SK-N-SH (cell line): Measurements from ENCODE around the gene TRAPPC8. TPM values are rescaled to one million over a fixed set of nuclear protein-coding genes. Genes with fewer than 3 reads are reported as not detected.

Source experiments
- CTCF ChIA-PET: fragments of 300-600, 350-600 bp; formaldehyde crosslinking; extraction: SDS; loops from one replicate; lab custom pipeline; 2021; lab: Yijun Ruan, JAX
- POLR2A ChIA-PET: fragments of 350-600 bp; sonication (Branson Sonifier 250); formaldehyde crosslinking; extraction: SDS; loops from one replicate; lab custom pipeline; 2020; ENCODE audit warnings: antibody characterized with exemption, inconsistent platforms; lab: Yijun Ruan, JAX
- DNase-seq: peaks from one replicate; pipeline ENCODE4 v3.0.0; 2012
- H2AFZ ChIP-seq: fragments of 200-600 bp; sonication (generic); 2 replicates; pipeline ENCODE4 v1.8.1; 2016; ENCODE audit warnings: antibody characterized with exemption, mild to moderate bottlenecking, low read depth
- H3F3A ChIP-seq: fragments of 200-600 bp; sonication (generic); replicated peaks from 2 replicates; pipeline ENCODE3; 2016; ENCODE audit warnings: antibody characterized with exemption, mild to moderate bottlenecking; ENCODE audit not compliant: insufficient read depth
- H3K27ac ChIP-seq, 2 experiments: fragments of 200-500 bp in 1 of 2; fragments of 200-600 bp in 1 of 2; sonication (Bioruptor generic) in 1 of 2; sonication (generic), shearing (Covaris generic) in 1 of 2; 2 replicates each; pipeline versions ENCODE4 v1.5.1 to v1.6.1; 2014 to 2016; ENCODE audit warnings: low read depth in 2 of 2, inconsistent platforms in 1 of 2, low read length in 1 of 2, mild to moderate bottlenecking in 1 of 2, mixed read lengths in 1 of 2
- H3K27me3 ChIP-seq: fragments of 200-600 bp; sonication (generic), shearing (Covaris generic); 2 replicates; pipeline ENCODE4 v1.6.1; 2016; ENCODE audit warnings: mixed run types; ENCODE audit not compliant: insufficient read depth
- H3K36me3 ChIP-seq, 2 experiments: fragments of 200-500 bp in 1 of 2; fragments of 200-600 bp in 1 of 2; sonication (Bioruptor generic) in 1 of 2; sonication (generic) in 1 of 2; replicated peaks in 1 of 2; 2 replicates each; pipeline versions ENCODE3 to v1.5.1; 2014 to 2016; ENCODE audit warnings: low read length in 1 of 2, mild to moderate bottlenecking in 1 of 2; ENCODE audit not compliant: insufficient read depth in 2 of 2, control insufficient read depth in 1 of 2
- H3K4me1 ChIP-seq, 2 experiments: fragments of 200-500 bp in 1 of 2; fragments of 200-600 bp in 1 of 2; sonication (Bioruptor generic) in 1 of 2; sonication (generic), shearing (Covaris generic) in 1 of 2; 2 replicates each; pipeline versions ENCODE4 v1.5.1 to v1.6.1; 2014 to 2016; ENCODE audit warnings: low read depth in 1 of 2, low read length in 1 of 2, mixed run types in 1 of 2; ENCODE audit not compliant: insufficient read depth in 2 of 2, control insufficient read depth in 1 of 2
- H3K4me2 ChIP-seq: fragments of 200-600 bp; sonication (generic), shearing (Covaris generic); 2 replicates; pipeline ENCODE4 v1.6.1; 2017; ENCODE audit warnings: mixed run types
- H3K4me3 ChIP-seq, 2 experiments: fragments of 200-500 bp in 1 of 2; fragments of 200-600 bp in 1 of 2; sonication (Bioruptor generic) in 1 of 2; sonication (generic), shearing (Covaris generic) in 1 of 2; 2 replicates each; pipeline versions ENCODE4 v1.5.1 to v1.8.1; 2014 to 2016; ENCODE audit warnings: low read depth in 2 of 2, inconsistent platforms in 1 of 2, low read length in 1 of 2, mild to moderate bottlenecking in 1 of 2, mixed read lengths in 1 of 2, moderate library complexity in 1 of 2
- H3K79me2 ChIP-seq: fragments of 200-600 bp; sonication (generic); 2 replicates; pipeline ENCODE4 v1.8.1; 2017; ENCODE audit warnings: mild to moderate bottlenecking; ENCODE audit not compliant: insufficient read depth
- H3K9ac ChIP-seq: fragments of 200-600 bp; sonication (generic); 2 replicates; pipeline ENCODE4 v1.6.1; 2017; ENCODE audit warnings: mixed run types
- H3K9me2 ChIP-seq: fragments of 200-600 bp; sonication (generic); 2 replicates; pipeline ENCODE4 v1.6.1; 2017; ENCODE audit warnings: mixed run types
- H3K9me3 ChIP-seq: fragments of 200-600 bp; sonication (generic); 2 replicates; pipeline ENCODE4 v1.6.1; 2017; ENCODE audit warnings: mixed run types, mild to moderate bottlenecking, moderate library complexity
- H4K20me1 ChIP-seq: fragments of 200-600 bp; sonication (generic); 2 replicates; pipeline ENCODE4 v1.6.1; 2017; ENCODE audit warnings: mild to moderate bottlenecking, mixed run types; ENCODE audit not compliant: insufficient read depth
- EP300 ChIP-seq, 2 experiments: IDR thresholded peaks; 2 replicates each; pipeline versions ENCODE4 v1.4.0 to v1.6.1; 2012; ENCODE audit warnings: borderline replicate concordance in 1 of 2, low read depth in 1 of 2, low read length in 1 of 2
- EZH2phosphoT487 ChIP-seq: fragments of 200-600 bp; sonication (generic); IDR thresholded peaks from 2 replicates; pipeline ENCODE4 v1.6.1; 2017; ENCODE audit warnings: low read depth, mixed run types, mild to moderate bottlenecking, antibody characterized with exemption, moderate library complexity, borderline replicate concordance
- FOSL2 ChIP-seq: IDR thresholded peaks from 2 replicates; pipeline ENCODE4 v1.4.0; 2012; ENCODE audit warnings: low read depth, mild to moderate bottlenecking, moderate library complexity, borderline replicate concordance
- FOXJ3 ChIP-seq: sonication (generic); formaldehyde crosslinking; IDR thresholded peaks from 2 replicates; pipeline ENCODE4 v1.5.1; 2020; ENCODE audit warnings: mild to moderate bottlenecking, missing genetic modification reagents
- FOXM1 ChIP-seq: IDR thresholded peaks from 2 replicates; pipeline ENCODE4 v1.4.0; 2012; ENCODE audit warnings: low read depth, mild to moderate bottlenecking
- GABPA ChIP-seq: IDR thresholded peaks from 2 replicates; pipeline ENCODE4 v1.4.0; 2012; ENCODE audit warnings: low read depth, mild to moderate bottlenecking
- IRF3 ChIP-seq: fragments of 150-350 bp; IDR thresholded peaks from 2 replicates; pipeline ENCODE4 v1.6.1; 2016; ENCODE audit warnings: mild to moderate bottlenecking, low read depth, low read length
- JUND ChIP-seq: IDR thresholded peaks from 2 replicates; pipeline ENCODE4 v1.4.0; 2012
- MAX ChIP-seq: IDR thresholded peaks from 2 replicates; pipeline ENCODE4 v1.4.0; 2012; ENCODE audit warnings: low read depth
- MXI1 ChIP-seq: IDR thresholded peaks from 2 replicates; pipeline ENCODE4 v1.6.1; 2012; ENCODE audit warnings: mild to moderate bottlenecking, low read depth, low read length, improper control_type of control experiment
- NRF1 ChIP-seq: IDR thresholded peaks from 2 replicates; pipeline ENCODE4 v1.6.1; 2012; ENCODE audit warnings: low read depth, mild to moderate bottlenecking, low read length
- POLR2AphosphoS5 ChIP-seq: IDR thresholded peaks from 2 replicates; pipeline ENCODE4 v1.6.1; 2012; ENCODE audit warnings: low read depth, low read length
- REST ChIP-seq: IDR thresholded peaks from 2 replicates; pipeline ENCODE4 v1.6.1; 2012; ENCODE audit warnings: mild to moderate bottlenecking, low read depth, low read length, moderate library complexity
- RFX5 ChIP-seq: IDR thresholded peaks from 2 replicates; pipeline ENCODE4 v1.6.1; 2012; ENCODE audit warnings: mild to moderate bottlenecking, improper control_type of control experiment, low read length
- RXRA ChIP-seq: IDR thresholded peaks from 2 replicates; pipeline ENCODE4 v1.4.0; 2012; ENCODE audit warnings: low read depth, mild to moderate bottlenecking, borderline replicate concordance
- SIN3A ChIP-seq: IDR thresholded peaks from 2 replicates; pipeline ENCODE4 v1.6.1; 2012; ENCODE audit warnings: low read depth, mild to moderate bottlenecking, low read length, moderate library complexity, borderline replicate concordance
- TCF12 ChIP-seq: IDR thresholded peaks from 2 replicates; pipeline ENCODE4 v1.4.0; 2012
- TEAD4 ChIP-seq: IDR thresholded peaks from 2 replicates; pipeline ENCODE4 v1.4.0; 2012; ENCODE audit warnings: mild to moderate bottlenecking, borderline replicate concordance; ENCODE audit not compliant: insufficient read depth
- USF1 ChIP-seq: IDR thresholded peaks from 2 replicates; pipeline ENCODE4 v1.4.0; 2012; ENCODE audit warnings: low read depth, borderline replicate concordance
- USF2 ChIP-seq: fragments of 150-350 bp; IDR thresholded peaks from 2 replicates; pipeline ENCODE4 v1.6.1; 2017; ENCODE audit warnings: antibody characterized with exemption, low read length, low read depth, borderline replicate concordance
- YY1 ChIP-seq: IDR thresholded peaks from 2 replicates; pipeline ENCODE4 v1.4.0; 2012; ENCODE audit warnings: low read depth, mild to moderate bottlenecking
- ZBTB33 ChIP-seq: IDR thresholded peaks from 2 replicates; pipeline ENCODE4 v1.4.0; 2012; ENCODE audit warnings: low read depth, borderline replicate concordance
- WGBS: methylation state at CpG from one replicate; pipeline ENCODE4 v1.1.6; 2017; ENCODE audit warnings: low lambda C conversion rate; 5-methylcytosine and 5-hydroxymethylcytosine counted together
- polyA plus RNA-seq, 3 experiments: library from polyadenylated mRNA; depleted of rRNA; stranded (reverse); fragments of >200 nt; gene quantifications; 2 replicates each; pipeline ENCODE4 v1.2.3, GENCODE V29; 2012

TRAPPC8 gene
- polyA plus RNA-seq, 1 of the 3 experiments (the other 2 are of a cell fraction) = 14.9 TPM

GRCh38 chr18:31837879-31838278, 105.0 kb downstream of the TRAPPC8 start (continued):
- TF ChIP-seq REST (no peak), RFX5 (no peak), TCF12 (no peak), MXI1 (no peak), MAX (no peak)

- Histone ChIP-seq H2AFZ (no peak overlapping the region), H3K27ac (no peak overlapping the region), H3K9me3 (no peaks in the 10 kb centered on the region), H3F3A (no peaks in the 10 kb centered on the region), H3K4me3 (no peak overlapping the region), H3K79me2 (no peaks in the 10 kb centered on the region), H3K4me2 (no peak overlapping the region), H3K36me3 (peaks cover 40 to 50% of the 10 kb centered on the region in 2 experiments), H3K9me2 (no peaks in the 10 kb centered on the region), H3K4me1 (no peaks in the 10 kb centered on the region; a peak in 2 of 4 replicates), H3K9ac (no peak overlapping the region), H4K20me1 (no peaks in the 10 kb centered on the region), H3K27me3 (no peaks in the 10 kb centered on the region)
- ChIA-PET CTCF (interaction anchor here (0.8 kb wide), 1 partner anchor 279 kb away, joined by 3 read pairs; no protein-coding TSS in a partner anchor), POLR2A (no interaction called here)
- 92% methylated on average over 4 of the region's 4 CpGs for WGBS
- TF ChIP-seq POLR2AphosphoS5 (no peak), ZBTB33 (no peak), FOXM1 (no peak), IRF3 (no peak), EZH2phosphoT487 (no peak), JUND (no peak), EP300 (IDR thresholded peaks at IDR 0.05; ENCODE audit: borderline replicate concordance in 1 of 2, low read depth in 1 of 2, low read length in 1 of 2) (no peak), RXRA (no peak), RFX5 (no peak), FOXJ3 (CRISPR knock-in tag) (no peak), TCF12 (no peak), USF2 (no peak), GABPA (no peak), MAX (no peak), FOSL2 (no peak), TEAD4 (no peak), SIN3A (no peak), USF1 (no peak), NRF1 (no peak), YY1 (no peak)
- DNase-seq = no peak
These were observed 107.3 kb downstream of the TRAPPC8 start for GRCh38 chr18:31835528-31836133.
